ENCODE measurements around the gene TIMMDC1.

TIMMDC1 gene, protein sequence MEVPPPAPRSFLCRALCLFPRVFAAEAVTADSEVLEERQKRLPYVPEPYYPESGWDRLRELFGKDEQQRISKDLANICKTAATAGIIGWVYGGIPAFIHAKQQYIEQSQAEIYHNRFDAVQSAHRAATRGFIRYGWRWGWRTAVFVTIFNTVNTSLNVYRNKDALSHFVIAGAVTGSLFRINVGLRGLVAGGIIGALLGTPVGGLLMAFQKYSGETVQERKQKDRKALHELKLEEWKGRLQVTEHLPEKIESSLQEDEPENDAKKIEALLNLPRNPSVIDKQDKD

GRCh38 chr3:119498186-119499011 is at the start of gene TIMMDC1:
TIMMDC1 (plus strand) TSS chr3:119498547; CDS start chr3:119498734, 187 bp downstream.
- peak; percentile 97 for DNase-seq (ENCODE audit: low read depth)

- no peak for DNase-seq (ENCODE audit: low read depth)
Measured at GRCh38 chr3:119453822-119454221, 44.5 kb upstream of the TIMMDC1 start.

DNA sequence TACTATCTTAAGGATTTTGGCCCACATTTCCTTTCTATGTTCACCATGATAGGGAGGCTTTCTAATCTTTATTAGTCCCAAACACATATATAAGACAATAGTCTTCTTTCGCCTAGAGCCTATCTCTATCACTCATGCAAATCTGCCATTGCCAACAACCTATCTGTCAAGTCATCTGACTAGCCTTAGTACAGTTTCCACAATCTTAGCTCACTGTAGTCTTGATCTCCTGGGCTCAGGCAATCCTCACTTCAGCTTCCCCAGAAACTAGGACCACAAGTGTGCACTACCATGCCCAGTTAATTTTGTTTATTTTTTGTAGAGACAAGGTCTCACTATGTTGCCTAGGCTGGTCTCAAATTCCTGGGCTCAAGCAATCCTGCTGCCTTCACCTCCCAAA is 41.9 kb upstream of the TIMMDC1 start:
- no peak for DNase-seq (ENCODE audit: low read depth)

DNA sequence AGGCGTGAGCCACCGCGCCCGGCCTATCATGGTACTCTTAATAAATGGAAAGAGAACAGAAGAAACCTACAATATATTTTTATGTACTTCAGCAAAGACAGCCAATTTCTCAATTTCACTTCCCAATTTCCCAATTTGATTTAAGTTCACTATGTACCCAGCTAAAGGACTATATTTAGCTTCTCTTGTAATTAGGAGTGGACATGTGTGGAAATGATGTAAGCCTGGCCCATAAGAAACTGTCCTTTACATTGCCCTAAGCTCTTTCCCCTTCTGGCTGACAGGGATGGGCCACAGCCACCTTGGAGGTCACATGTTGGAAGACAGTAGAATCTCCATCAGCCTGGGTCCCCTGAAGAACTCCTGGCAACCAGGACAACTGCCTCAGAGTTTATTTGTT is 41.1 kb upstream of the TIMMDC1 start:
- no peak for DNase-seq (ENCODE audit: low read depth)

- peak; percentile 98 for DNase-seq (ENCODE audit: low read depth)
Measured at GRCh38 chr3:119463171-119464169, 34.9 kb upstream of the TIMMDC1 start, which contains the start of gene TMEM39A. TMEM39A (minus strand) TSS chr3:119463615; CDS start chr3:119462074, 1,541 bp downstream.

DNA sequence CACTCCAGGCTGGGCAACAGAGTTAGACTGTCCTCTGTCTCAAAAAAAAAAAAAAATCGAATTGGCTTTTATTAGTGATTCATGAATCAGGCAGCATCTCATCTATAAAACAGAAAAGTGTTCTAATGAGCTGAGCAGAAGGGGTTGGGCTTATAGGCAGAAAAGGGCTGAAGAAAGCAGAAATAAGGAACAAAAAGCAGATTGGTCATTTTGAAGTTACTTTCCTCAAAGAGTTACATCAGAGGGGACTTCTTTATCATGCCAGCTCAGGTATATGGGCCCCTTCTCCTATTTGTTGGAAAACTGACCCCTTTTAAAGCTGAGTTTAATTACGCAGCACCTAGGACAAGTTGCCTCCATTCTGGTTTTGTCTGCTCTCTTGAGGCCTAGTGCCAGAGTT is 30.3 kb upstream of the TIMMDC1 start:
- no peak for DNase-seq (ENCODE audit: low read depth)

GRCh38 chr3:119469418-119470189 is 28.7 kb upstream of the TIMMDC1 start:
- no peak for DNase-seq (ENCODE audit: low read depth)

DNA sequence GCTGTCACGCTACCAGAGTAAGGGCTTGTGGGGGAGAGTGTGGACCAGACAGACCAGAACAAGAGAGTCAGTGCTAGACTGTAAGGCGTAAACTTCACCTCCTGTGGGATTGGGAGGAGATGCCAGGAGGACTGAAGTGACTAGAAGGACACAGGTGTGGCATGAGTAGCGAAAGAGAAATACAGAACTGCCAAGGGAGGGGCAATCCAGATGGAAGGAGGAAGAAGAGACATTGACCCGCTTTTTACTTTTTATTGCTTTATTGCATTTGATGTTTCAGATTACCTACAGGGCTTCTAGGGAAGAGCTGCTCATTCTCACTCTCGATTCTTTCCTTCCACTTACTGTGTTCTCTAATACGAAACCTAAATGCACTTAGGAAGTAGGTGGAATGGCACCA is 27.5 kb upstream of the TIMMDC1 start:
- DNase-seq (ENCODE audit: low read depth), result no peak

- DNase-seq (ENCODE audit: low read depth), result no peak
Measured at GRCh38 chr3:119481079-119481478, 17.3 kb upstream of the TIMMDC1 start.

DNA sequence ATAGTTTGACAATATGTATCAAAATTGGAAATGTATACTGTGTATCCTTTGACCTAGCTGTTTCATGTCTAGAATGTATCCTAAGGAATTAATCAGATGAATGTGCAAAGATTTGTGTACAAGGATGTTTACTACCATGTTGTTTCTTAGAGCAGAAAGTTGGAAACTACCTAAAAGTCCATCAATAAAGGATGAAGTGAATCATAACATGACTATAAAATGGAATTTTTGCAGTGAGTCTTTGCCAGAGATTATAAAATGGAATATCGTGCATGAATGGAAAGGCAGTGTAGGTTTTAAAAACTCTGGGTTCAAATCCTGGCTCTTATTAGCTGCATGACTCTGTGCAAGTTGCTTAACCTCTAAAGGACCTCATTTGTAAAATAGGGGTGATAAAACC is 15.2 kb upstream of the TIMMDC1 start:
- DNase-seq (ENCODE audit: low read depth), result no peak

DNA sequence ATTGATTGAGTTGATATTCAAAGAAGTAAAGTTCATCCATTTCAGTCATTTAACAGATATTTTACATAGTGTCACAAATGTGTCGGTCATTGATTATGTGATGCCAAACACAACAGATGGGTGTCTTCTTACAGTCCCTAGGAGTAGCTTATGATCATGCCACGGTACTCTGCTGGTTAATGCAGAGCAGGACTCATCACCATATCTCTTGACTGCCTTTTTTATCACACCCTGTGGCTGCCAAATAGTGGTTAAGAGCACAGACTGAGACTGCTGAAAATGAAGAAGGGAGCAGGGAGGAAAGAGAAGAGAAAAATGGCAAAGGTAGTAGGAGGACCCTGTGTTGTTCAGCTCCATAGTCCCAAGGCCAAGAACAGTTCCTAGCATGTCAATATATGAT is 12.8 kb upstream of the TIMMDC1 start:
- no peak for DNase-seq (ENCODE audit: low read depth)

- no peak for DNase-seq (ENCODE audit: low read depth)
Measured at GRCh38 chr3:119490153-119490552, 8.2 kb upstream of the TIMMDC1 start.

DNA sequence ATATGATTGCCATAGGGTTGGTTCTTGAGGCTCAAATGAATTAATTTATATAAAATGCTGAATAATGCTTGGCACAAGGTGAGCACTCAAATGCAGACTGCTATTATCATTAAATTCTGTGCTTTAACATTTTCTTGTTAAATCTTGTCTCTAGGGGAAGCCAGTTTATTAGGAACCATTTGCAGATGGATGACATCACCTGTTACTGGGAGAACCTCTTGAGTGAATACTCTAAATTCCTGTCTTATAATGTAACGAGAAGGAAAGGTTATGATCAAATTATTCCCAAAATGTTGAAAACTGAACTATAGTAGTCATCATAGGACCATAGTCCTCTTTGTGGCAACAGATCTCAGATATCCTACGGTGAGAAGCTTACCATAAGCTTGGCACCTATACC is 6.2 kb upstream of the TIMMDC1 start:
- DNase-seq (ENCODE audit: low read depth), result no peak

- no peak for DNase-seq (ENCODE audit: low read depth)
Measured at GRCh38 chr3:119492810-119493209, 5.5 kb upstream of the TIMMDC1 start.

DNA sequence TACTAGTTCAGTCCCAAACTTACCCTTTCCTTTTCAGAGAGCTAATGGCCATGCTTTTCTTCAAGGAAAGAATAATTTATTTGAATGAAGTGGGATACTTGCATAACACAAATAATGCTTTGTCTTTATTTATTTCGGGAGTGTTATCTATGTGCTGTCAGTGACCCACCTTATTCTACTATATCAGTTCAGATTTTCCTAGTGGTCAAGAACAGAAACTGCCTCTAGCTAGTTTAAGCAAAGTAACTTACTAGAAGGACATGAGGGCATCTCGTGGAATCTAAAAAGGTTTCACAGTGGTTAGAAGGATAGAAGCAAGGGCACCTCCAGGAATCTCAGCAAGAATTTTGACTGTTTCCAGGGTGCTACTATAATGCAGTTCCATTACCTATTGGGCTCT is 3.8 kb upstream of the TIMMDC1 start:
- DNase-seq (ENCODE audit: low read depth), result no peak

DNA sequence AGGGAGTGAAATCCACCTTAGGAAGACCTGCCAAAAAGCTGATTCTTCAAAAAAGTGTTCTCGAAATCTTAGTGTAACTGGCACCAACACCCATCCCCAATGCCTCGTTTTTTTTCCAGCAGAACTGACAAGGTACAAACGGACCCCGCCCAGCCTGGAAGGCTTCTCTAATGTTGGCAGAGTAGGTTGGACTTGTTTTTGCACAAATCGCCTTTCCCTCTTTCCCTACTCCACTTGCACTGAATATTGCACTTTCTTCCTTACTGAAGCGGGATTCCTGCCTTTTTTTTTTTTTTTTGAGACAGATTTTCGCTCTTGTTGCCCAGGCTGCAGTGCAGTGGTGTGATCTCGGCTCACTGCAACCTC is 544 bp upstream of the TIMMDC1 start:
- no peak for DNase-seq (ENCODE audit: low read depth)

DNA sequence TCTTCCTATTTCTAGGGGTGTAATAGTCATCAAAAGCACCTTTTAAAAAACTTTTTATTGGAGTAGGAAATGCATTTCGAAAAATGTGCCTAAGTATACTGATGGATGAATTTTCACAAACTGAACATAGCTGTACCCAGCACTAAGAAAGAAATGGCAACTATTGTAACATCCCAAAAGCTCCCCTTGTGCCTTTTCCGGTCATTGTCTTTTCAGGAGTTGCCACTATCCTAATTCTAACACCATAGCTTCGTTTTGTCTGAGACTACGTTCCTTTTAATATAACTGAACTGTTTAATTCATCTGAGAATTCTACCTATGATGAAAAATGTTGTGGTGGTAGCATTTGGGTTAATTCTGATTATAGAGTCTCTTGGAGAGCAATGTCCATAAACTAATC is 1.9 kb downstream of the TIMMDC1 start:
- no peak for DNase-seq (ENCODE audit: low read depth)

DNA sequence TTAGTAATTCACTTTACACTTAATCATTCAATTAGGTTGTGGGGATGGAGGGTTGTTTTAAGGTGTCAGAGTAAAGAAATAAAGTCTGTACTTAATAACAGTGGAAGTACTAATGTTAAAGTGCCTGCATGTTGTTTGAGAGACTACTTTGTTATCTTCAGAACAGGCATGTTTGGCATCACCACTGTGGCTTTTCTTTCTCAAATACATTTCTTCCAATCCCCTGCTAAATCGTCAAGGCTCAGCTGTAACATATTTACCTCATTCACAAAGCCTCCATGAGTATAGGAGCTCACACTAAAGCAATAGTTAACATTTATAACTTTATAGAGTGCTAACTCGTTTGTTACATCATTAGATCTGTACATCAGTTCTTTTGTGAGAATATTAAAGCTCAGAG is 2.6 kb downstream of the TIMMDC1 start:
- no peak for DNase-seq (ENCODE audit: low read depth)

DNA sequence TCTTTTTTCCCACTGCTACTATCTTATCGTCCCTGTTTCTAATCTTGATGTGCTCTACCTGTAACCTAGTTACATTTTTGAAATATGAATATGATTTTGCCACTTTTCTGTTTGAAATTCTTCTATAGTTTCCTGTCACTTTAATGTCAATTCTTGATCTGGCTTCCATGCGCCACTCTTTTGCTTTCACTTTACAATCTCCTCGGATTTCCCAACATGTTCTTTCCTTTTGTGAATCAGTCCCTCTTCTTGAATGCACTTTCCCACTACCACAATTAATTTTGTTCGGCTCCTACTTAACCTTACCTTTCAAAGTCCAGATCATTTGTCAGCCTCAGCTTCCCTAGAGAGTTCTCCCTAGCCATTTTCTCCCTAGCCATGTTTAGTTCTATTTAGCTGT is 8.3 kb downstream of the TIMMDC1 start:
- no peak for DNase-seq (ENCODE audit: low read depth)

- DNase-seq (ENCODE audit: low read depth), result no peak
Measured at GRCh38 chr3:119507404-119507803, 9.1 kb downstream of the TIMMDC1 start.

GRCh38 chr3:119508172-119508845 is 10.0 kb downstream of the TIMMDC1 start:
- DNase-seq (ENCODE audit: low read depth), result no peak
